ENCODE measurements around the gene OPA1. TPM values are rescaled to one million over a fixed set of nuclear protein-coding genes. Genes with fewer than 3 reads are reported as not detected.

Gene OPA1
- total and polyA plus RNA-seq, 2 of the 13 experiments (the other 11 are each of a cell fraction or from before 2014, with no cell fraction given) = 26.7 to 78.5 TPM

DNA sequence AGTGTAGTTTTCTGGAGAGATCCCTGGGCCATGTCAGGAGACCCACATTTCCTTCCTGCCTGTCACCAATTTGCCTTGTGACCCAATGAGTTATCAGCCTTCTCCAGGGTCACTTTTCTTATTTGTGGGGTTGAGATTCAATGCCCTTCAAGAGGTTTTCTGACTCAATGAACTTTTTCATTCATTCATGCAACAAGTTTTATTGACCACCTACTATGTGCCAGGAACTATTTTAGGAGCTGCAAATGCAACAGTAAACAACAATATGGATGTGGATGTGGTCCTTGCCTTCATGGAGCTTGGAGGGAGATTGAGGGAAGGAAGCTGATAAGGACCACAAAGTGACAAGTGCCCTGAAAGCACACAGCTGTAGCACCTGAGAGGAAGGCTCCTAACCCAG is 142.8 kb downstream of the OPA1 start:
- intact Hi-C loops (cut with micrococcal nuclease; ENCODE audit: unreplicated experiment) = no loop called here
- FAIRE-seq = no peak
- CTCF ChIA-PET (ENCODE audit: low intra/inter-chr PET ratio, low total read pairs) = no interaction called here

GRCh38 chr3:193736616-193737015 is 143.6 kb downstream of the OPA1 start:
- peaks cover 42% of the 10 kb centered on the region for H3K4me1 ChIP-seq (ENCODE audit: insufficient read depth, low read length)
- H3K9me3 ChIP-seq (ENCODE audit: low read length) = no peaks in the 10 kb centered on the region
- ATAC-seq = peak; percentile 10; the same call in 1 of the 3 replicates
- no peaks in the 10 kb centered on the region for H3K36me3 ChIP-seq (replicated peaks in 1 of 2; ENCODE audit: control insufficient read depth in 1 of 2, insufficient read depth in 2 of 2, low read length in 2 of 2)
- WGBS (ENCODE audit: low lambda C conversion rate) = 73% methylated on average over 8 of the region's 8 CpGs
- FAIRE-seq = no peak
- no peaks in the 10 kb centered on the region for H3K27me3 ChIP-seq (ENCODE audit: control insufficient read depth in 1 of 2, insufficient read depth in 2 of 2, low read length in 2 of 2)
- no peak overlapping the region for H3K4me3 ChIP-seq (replicated peaks in 1 of 3; ENCODE audit: insufficient read depth in 1 of 3, low read depth in 2 of 3, low read length in 3 of 3)
- H3K27ac ChIP-seq (ENCODE audit: extremely low read length, insufficient read depth, low read length) = no peak overlapping the region
- ChIA-PET CTCF (ENCODE audit: low intra/inter-chr PET ratio, low total read pairs) (no interaction called here), POLR2A (no interaction called here)
- no TSS peak for BruUV-seq (replicated peaks)
- TF ChIP-seq ZBTB8A (CRISPR knock-in tag; IDR thresholded peaks at IDR 0.05; ENCODE audit: borderline replicate concordance, low read depth) = no peak
- no peak for TF ChIP-seq ZNF446 (CRISPR knock-in tag; IDR thresholded peaks at IDR 0.05)
- no peak for DNase-seq (ENCODE audit: low spot score)
- no peak overlapping the region; the same call in 1 of the 2 replicates for H3K4me2 ChIP-seq (ENCODE audit: low read depth, low read length)
- no peaks in the 10 kb centered on the region for H3K79me2 ChIP-seq (ENCODE audit: insufficient read depth, low read length)
- H2AFZ ChIP-seq (ENCODE audit: low read length) = no peak overlapping the region
- no peak overlapping the region for H3K9ac ChIP-seq (ENCODE audit: insufficient read depth, low read depth, low read length)
- intact Hi-C loops (cut with micrococcal nuclease; ENCODE audit: unreplicated experiment) = no loop called here
- in situ Hi-C loops (cut with HindIII; ENCODE audit: extremely low pct_ligation_motif_present, low pct_unique_long_range_greater_than_20kb) = no loop called here
- no peaks in the 10 kb centered on the region for H4K20me1 ChIP-seq (ENCODE audit: insufficient read depth, low read length)

More for the DNA sequence above, 142.8 kb downstream of the OPA1 start:
- Histone ChIP-seq H4K20me1 (ENCODE audit: insufficient read depth, low read length) (no peaks in the 10 kb centered on the region), H3K4me3 (replicated peaks in 1 of 3; ENCODE audit: insufficient read depth in 1 of 3, low read depth in 2 of 3, low read length in 3 of 3) (no peak overlapping the region), H3K79me2 (ENCODE audit: insufficient read depth, low read length) (no peaks in the 10 kb centered on the region), H3K4me1 (ENCODE audit: insufficient read depth, low read length) (peaks cover 49% of the 10 kb centered on the region), H3K9me3 (ENCODE audit: low read length) (no peaks in the 10 kb centered on the region), H3K27me3 (ENCODE audit: control insufficient read depth in 1 of 2, insufficient read depth in 2 of 2, low read length in 2 of 2) (peaks cover 0 to 1% of the 10 kb centered on the region in 2 experiments; a peak in 1 of 5 replicates), H3K36me3 (replicated peaks in 1 of 2; ENCODE audit: control insufficient read depth in 1 of 2, insufficient read depth in 2 of 2, low read length in 2 of 2) (no peaks in the 10 kb centered on the region), H3K27ac (ENCODE audit: extremely low read length, insufficient read depth, low read length) (no peak overlapping the region), H3K9ac (ENCODE audit: insufficient read depth, low read depth, low read length) (no peak overlapping the region), H2AFZ (ENCODE audit: low read length) (no peak overlapping the region), H3K4me2 (ENCODE audit: low read depth, low read length) (no peak overlapping the region)
- POLR2A ChIA-PET = no interaction called here
- in situ Hi-C loops (cut with HindIII; ENCODE audit: extremely low pct_ligation_motif_present, low pct_unique_long_range_greater_than_20kb) = no loop called here
- DNase-seq (ENCODE audit: low spot score) = no peak
- no peak for TF ChIP-seq HOXA5 (CRISPR knock-in tag; IDR thresholded peaks at IDR 0.05)
- TF ChIP-seq NFYC (CRISPR knock-in tag; IDR thresholded peaks at IDR 0.05) = no peak
- no peak for TF ChIP-seq NFIB (CRISPR knock-in tag; IDR thresholded peaks at IDR 0.05; ENCODE audit: borderline replicate concordance)
- TF ChIP-seq ZKSCAN1 (IDR thresholded peaks at IDR 0.05; ENCODE audit: low read length) = peak; percentile 60; the same call in 1 of the 2 replicates
- no peak for TF ChIP-seq ZNF10 (CRISPR knock-in tag; IDR thresholded peaks at IDR 0.05; ENCODE audit: borderline replicate concordance, low read depth)
- ATAC-seq = no peak
- BruUV-seq (replicated peaks) = no TSS peak
